NB4 (cell line): ENCODE results near the gene CLK3.

Experiments
- DNase-seq: peaks from one replicate; pipeline ENCODE4 v3.0.0; 2010; ENCODE audit warnings: low read depth
- H3K4me3 ChIP-seq: one replicate; pipeline ENCODE4 v1.5.1; 2011; ENCODE audit warnings: mild to moderate bottlenecking, low read depth, low read length, moderate library complexity
- MYC ChIP-seq: IDR thresholded peaks from 2 replicates; pipeline ENCODE4 v1.6.1; 2011; ENCODE audit warnings: low read depth, low read length
- POLR2A ChIP-seq: IDR thresholded peaks from 2 replicates; pipeline ENCODE4 v1.6.1; 2011; ENCODE audit warnings: mild to moderate bottlenecking; ENCODE audit not compliant: insufficient read length; ENCODE audit errors: extremely low read depth
- TF ChIP-seq, protein P1 (sequence below): IDR thresholded peaks from 2 replicates; pipeline ENCODE4 v1.6.1; 2011; ENCODE audit warnings: low read depth, low read length
- TF ChIP-seq, protein P2 (sequence below): IDR thresholded peaks from one replicate; pipeline ENCODE4 v1.5.1; 2012; ENCODE audit warnings: low read depth, low read length

Gene CLK3

DNA sequence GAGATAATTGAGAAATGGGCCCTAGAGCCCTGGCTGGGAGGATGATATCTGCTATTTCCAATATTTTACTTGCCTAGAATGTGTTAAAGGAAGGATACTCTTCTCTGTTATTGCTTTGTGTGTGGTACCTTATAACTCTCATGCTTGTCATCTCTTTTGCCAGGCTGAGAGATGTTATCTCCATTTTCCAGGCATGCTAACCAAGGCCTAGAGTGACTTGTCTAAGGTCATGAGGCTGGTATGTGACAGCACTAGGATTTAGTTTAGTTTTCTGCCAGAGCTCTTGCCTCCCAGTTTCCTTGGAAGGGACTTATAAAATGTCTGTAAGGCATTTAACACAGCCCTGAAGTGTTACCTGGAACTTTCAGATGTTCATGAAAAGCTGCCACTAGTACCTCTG lies 1.4 kb downstream of the CLK3 start:
- TF ChIP-seq, protein P1, sequence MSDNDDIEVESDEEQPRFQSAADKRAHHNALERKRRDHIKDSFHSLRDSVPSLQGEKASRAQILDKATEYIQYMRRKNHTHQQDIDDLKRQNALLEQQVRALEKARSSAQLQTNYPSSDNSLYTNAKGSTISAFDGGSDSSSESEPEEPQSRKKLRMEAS = no peak
- no peak for TF ChIP-seq POLR2A
- TF ChIP-seq, protein P2, sequence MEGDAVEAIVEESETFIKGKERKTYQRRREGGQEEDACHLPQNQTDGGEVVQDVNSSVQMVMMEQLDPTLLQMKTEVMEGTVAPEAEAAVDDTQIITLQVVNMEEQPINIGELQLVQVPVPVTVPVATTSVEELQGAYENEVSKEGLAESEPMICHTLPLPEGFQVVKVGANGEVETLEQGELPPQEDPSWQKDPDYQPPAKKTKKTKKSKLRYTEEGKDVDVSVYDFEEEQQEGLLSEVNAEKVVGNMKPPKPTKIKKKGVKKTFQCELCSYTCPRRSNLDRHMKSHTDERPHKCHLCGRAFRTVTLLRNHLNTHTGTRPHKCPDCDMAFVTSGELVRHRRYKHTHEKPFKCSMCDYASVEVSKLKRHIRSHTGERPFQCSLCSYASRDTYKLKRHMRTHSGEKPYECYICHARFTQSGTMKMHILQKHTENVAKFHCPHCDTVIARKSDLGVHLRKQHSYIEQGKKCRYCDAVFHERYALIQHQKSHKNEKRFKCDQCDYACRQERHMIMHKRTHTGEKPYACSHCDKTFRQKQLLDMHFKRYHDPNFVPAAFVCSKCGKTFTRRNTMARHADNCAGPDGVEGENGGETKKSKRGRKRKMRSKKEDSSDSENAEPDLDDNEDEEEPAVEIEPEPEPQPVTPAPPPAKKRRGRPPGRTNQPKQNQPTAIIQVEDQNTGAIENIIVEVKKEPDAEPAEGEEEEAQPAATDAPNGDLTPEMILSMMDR = no peak
- TF ChIP-seq MYC = no peak
- peak overlapping the region; percentile 89 for H3K4me3 ChIP-seq

DNA sequence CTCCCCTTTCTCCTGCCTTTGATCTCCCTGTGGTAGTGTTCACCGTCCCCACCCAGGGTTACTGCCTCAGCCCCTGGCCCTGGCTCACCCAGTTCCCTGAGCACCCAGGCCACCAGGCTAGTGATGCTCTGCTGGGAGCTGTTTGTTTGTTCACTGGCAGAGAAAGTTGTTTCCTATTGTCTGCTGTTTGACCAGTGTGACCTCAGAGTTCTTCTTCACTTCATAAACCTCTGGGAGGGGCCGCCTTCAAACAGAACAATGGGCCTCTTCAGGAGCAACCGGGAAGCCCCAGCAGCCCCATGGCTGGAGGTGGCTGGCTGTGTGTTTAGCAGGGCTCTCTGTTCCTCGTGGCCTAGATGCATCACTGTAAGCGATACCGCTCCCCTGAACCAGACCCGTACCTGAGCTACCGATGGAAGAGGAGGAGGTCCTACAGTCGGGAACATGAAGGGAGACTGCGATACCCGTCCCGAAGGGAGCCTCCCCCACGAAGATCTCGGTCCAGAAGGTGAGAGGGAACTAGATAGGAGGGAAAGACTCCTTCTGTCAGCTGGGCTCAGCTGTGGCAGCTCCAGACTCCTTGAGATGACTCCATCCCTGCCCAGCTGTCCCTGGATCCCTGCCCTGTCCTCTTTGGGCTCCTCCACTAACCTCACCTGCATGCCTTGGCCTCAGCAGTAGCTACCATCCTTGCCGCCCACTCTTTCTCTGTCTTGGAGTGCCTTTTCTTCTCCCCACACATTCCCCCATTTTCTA lies 3.4 kb downstream of the CLK3 start:
- TF ChIP-seq, protein P2 = no peak
- TF ChIP-seq MYC (no peak), POLR2A (no peak)
- TF ChIP-seq, protein P1 = no peak
- DNase-seq = no peak
- no peak overlapping the region for H3K4me3 ChIP-seq

More for the DNA sequence above, 1.4 kb downstream of the CLK3 start:
- no peak for DNase-seq

GRCh38 chr15:74619916-74620635 lies 4.4 kb downstream of the CLK3 start:
- DNase-seq = no peak
- TF ChIP-seq, protein P2 = no peak
- H3K4me3 ChIP-seq = no peak overlapping the region

GRCh38 chr15:74620636-74621545 lies 5.3 kb downstream of the CLK3 start:
- no peak overlapping the region for H3K4me3 ChIP-seq
- DNase-seq = peak; percentile 82
- no peak for TF ChIP-seq POLR2A
- TF ChIP-seq, protein P2 = peak; percentile 99
- TF ChIP-seq, protein P1 = peak; percentile 86
- peak; percentile 20; the same call in 1 of the 2 replicates for TF ChIP-seq MYC

DNA sequence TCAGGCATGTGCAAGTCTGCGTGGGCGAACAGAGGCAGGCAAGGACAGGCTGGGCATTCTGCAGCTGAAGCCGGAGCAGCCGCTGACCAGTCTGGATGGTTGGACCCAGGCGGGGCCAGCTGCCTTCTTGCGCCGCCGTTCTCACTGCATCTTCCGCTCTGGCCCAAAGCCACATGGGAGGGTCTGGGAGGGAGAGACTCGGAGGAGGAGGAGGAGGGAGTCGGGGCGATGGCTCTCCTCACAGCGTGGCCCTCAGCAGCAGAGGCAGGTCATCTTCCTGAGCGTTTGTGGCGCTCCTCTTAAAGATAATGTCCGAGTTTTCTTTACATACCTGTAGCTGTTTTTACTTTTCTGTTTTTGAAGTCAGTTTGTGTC lies 5.9 kb downstream of the CLK3 start:
- TF ChIP-seq, protein P2 = no peak
- TF ChIP-seq POLR2A (no peak), MYC (no peak)
- TF ChIP-seq, protein P1 = no peak
- no peak overlapping the region for H3K4me3 ChIP-seq
- no peak for DNase-seq
